ENCODE results near the gene ZNF732. TPM values are rescaled to one million over a fixed set of nuclear protein-coding genes. Genes with fewer than 3 reads are reported as not detected.

The ZNF732 gene
- total RNA-seq (2021; fragmentation: NEBNext Ultra II Directional; extraction: Animal tissue kit (Norgen Biotek cat#: 25700)) (33.3 and 35.7 TPM in 2 replicates), polyA plus RNA-seq (2011; rRNA removed) (1.3 and 1.9 TPM in 2 replicates), polyA minus RNA-seq (2011; rRNA and poly(A)+ RNA removed) (12.1 and 25.8 TPM in 2 replicates)
- polyA plus RNA-seq (2011; cell fraction: cytosol; rRNA removed): 4.3 TPM
- 4.8 TPM for polyA plus RNA-seq (2011; cell fraction: nucleus; rRNA removed)
- 5.3 to 13.0 TPM (median 6.7 TPM) in 4 replicates for polyA plus RNA-seq (2012, experiment 1 of 2)
- 0.52 TPM for polyA plus RNA-seq (2012, experiment 2 of 2)
- 18.2 TPM for polyA plus RNA-seq (2013, experiment 1 of 2)
- 16.7 TPM for polyA plus RNA-seq (2013, experiment 2 of 2)
- polyA minus RNA-seq (2011; cell fraction: cytosol; rRNA and poly(A)+ RNA removed): 16.1 TPM
- polyA minus RNA-seq (2011; cell fraction: nucleus; rRNA and poly(A)+ RNA removed): 53.2 TPM
- long read RNA-seq, experiment 1, partial matches to known transcripts: 2 of 13 reads
- long read RNA-seq, experiment 1, other reads (novel, unspliced or antisense): 11 of 13 reads
- long read RNA-seq, experiment 2, partial matches to known transcripts: 0 of 9 reads
- long read RNA-seq, experiment 2, other reads (novel, unspliced or antisense): 9 of 9 reads

GRCh38 chr4:304969-305680 is at the start of gene ZNF732:
TSS of gene ZNF732 (minus strand) at chr4:305474. CDS start at chr4:305310, 164 bp downstream.
- peak within 1 kb of the TSS; percentile 87; the same call in 1 of the 2 replicates for H2AFZ ChIP-seq (ENCODE audit: low read length)
- H3K56ac ChIP-seq (replicated peaks; ENCODE audit: insufficient read length, low read depth, low read length): peak within 1 kb of the TSS; percentile 69
- 0 out of 2 replicates have a peak, but pooled peaks cover 3% of the 10 kb centered on the region for H3K79me1 ChIP-seq (ENCODE audit: low read depth, low read length)
- H3K27me3 ChIP-seq (replicated peaks in 1 of 4; ENCODE audit: control insufficient read depth in 3 of 4, extremely low read depth in 1 of 4, insufficient read depth in 3 of 4, low read length in 3 of 4): no peaks in the 10 kb centered on the region
- H2BK120ac ChIP-seq (replicated peaks; ENCODE audit: low read depth, low read length): no peak within 1 kb of the TSS
- peaks cover 0 to 6% (median 3%) of the 10 kb centered on the region in 4 experiments; a peak in 4 of 7 replicates for H3K4me1 ChIP-seq (replicated peaks in 1 of 4; ENCODE audit: control insufficient read depth in 3 of 4, insufficient read depth in 4 of 4, low read length in 3 of 4)
- FAIRE-seq: peak; percentile 98
- H4K8ac ChIP-seq (ENCODE audit: extremely low read depth, insufficient read depth, low read length): peak within 1 kb of the TSS; percentile 98
- no peak within 1 kb of the TSS for H2BK15ac ChIP-seq (ENCODE audit: low read length)
- POLR2A ChIA-PET (ENCODE audit: partially characterized antibody): interaction anchor here (0.7 to 3.4 kb wide), 28 partner anchors 9 to 272 kb away, joined by 3 to 26 read pairs (median 4); partner anchors contain the start of genes ZNF141, ZNF595 and ZNF718
- H3K27ac ChIP-seq (ENCODE audit: low read depth, low read length): peak within 1 kb of the TSS; percentile 91
- WGBS, 2 experiments (ENCODE audit: extremely low coverage in 1 of 2, insufficient coverage in 1 of 2, insufficient read length in 1 of 2, insufficient replicate concordance in 2 of 2, low coverage in 1 of 2, low lambda C conversion rate in 2 of 2, missing lambda C conversion rate in 1 of 2): 1% methylated on average over 53 of the region's 53 CpGs; no CpG with 5 or more reads in 1 of the 2 experiments
- no peak within 1 kb of the TSS; the same call in 1 of the 2 replicates for H2AK5ac ChIP-seq (ENCODE audit: low read depth, low read length)
- no peak within 1 kb of the TSS for H3K14ac ChIP-seq (ENCODE audit: insufficient read length)
- H3K18ac ChIP-seq (ENCODE audit: extremely low read depth, low read length): peak within 1 kb of the TSS; percentile 96
- H3K23ac ChIP-seq (ENCODE audit: insufficient read length): no peak within 1 kb of the TSS
- peak within 1 kb of the TSS; percentile 88 to 99 (median 95) for H3K9ac ChIP-seq (replicated peaks in 1 of 4; ENCODE audit: extremely low read depth in 1 of 4, low read depth in 3 of 4, low read length in 3 of 4)
- peak within 1 kb of the TSS; percentile 98 for H2BK5ac ChIP-seq (ENCODE audit: low read depth, low read length)
- no peak within 1 kb of the TSS for H3K4ac ChIP-seq (replicated peaks; ENCODE audit: insufficient read length, low read depth, low read length)
- DNase-seq (ENCODE audit: low read depth in 1 of 2, low spot score in 2 of 2): peak in 1 of 2 experiments; percentile 89
- peak within 1 kb of the TSS; percentile 75 for H4K5ac ChIP-seq (ENCODE audit: insufficient read length, low read depth, low read length)
- CTCF ChIA-PET (ENCODE audit: partially characterized antibody): interaction anchor here (0.8 to 2.8 kb wide), 8 partner anchors 10 to 234 kb away, joined by 3 to 9 read pairs (median 3); no protein-coding TSS in a partner anchor
- H3K9me3 ChIP-seq (ENCODE audit: insufficient read depth in 2 of 2, low read depth in 1 of 2, low read length in 1 of 2): no peaks in the 10 kb centered on the region
- peaks cover 19 to 48% of the 10 kb centered on the region in 2 experiments for H3K79me2 ChIP-seq (ENCODE audit: control insufficient read depth in 1 of 2, insufficient read depth in 2 of 2, low read length in 2 of 2)
- peaks cover 5 to 8% of the 10 kb centered on the region in 2 experiments for H4K20me1 ChIP-seq (replicated peaks in 1 of 2; ENCODE audit: control insufficient read depth in 1 of 2, insufficient read depth in 2 of 2, low read length in 2 of 2)
- peak within 1 kb of the TSS; percentile 76; the same call in 1 of the 2 replicates for H2BK12ac ChIP-seq (ENCODE audit: low read depth, low read length)
- peaks cover 10% of the 10 kb centered on the region; the same call in 1 of the 2 replicates for H3K23me2 ChIP-seq (ENCODE audit: low read depth, low read length)
- H3K4me3 ChIP-seq (ENCODE audit: extremely low read depth in 1 of 4, insufficient read depth in 2 of 4, low read depth in 3 of 4, low read length in 4 of 4): peak within 1 kb of the TSS; percentile 87 to 99 (median 97)
- H3K4me2 ChIP-seq (ENCODE audit: insufficient read depth in 1 of 2, low read depth in 2 of 2, low read length in 2 of 2): peak within 1 kb of the TSS; percentile 80 to 96
- H3K36me3 ChIP-seq (ENCODE audit: control insufficient read depth in 2 of 4, insufficient read depth in 4 of 4, low read length in 3 of 4): peaks cover 0 to 10% (median 5%) of the 10 kb centered on the region in 4 experiments; a peak in 3 of 8 replicates
- H2BK20ac ChIP-seq (ENCODE audit: low read length): no peak within 1 kb of the TSS
- peak within 1 kb of the TSS; percentile 74 for H4K91ac ChIP-seq (replicated peaks; ENCODE audit: insufficient read length, low read length)
- no peak for TF ChIP-seq HDAC6 (IDR thresholded peaks at IDR 0.05; ENCODE audit: low read depth, low read length)
- TF ChIP-seq CREB1 (IDR thresholded peaks at IDR 0.05): no peak
- peak; percentile 71 for TF ChIP-seq SP2 (IDR thresholded peaks at IDR 0.05; ENCODE audit: low read length)
- peak; percentile 59 for TF ChIP-seq TAF7 (optimal IDR thresholded peaks at IDR 0.05; ENCODE audit: borderline replicate concordance, low read depth, low read length)
- no peak for TF ChIP-seq ATF2 (IDR thresholded peaks at IDR 0.05; ENCODE audit: low read length)
- no peak for TF ChIP-seq SIRT6 (IDR thresholded peaks at IDR 0.05; ENCODE audit: low read length)
- no peak for TF ChIP-seq EP300 (IDR thresholded peaks at IDR 0.05; ENCODE audit: borderline replicate concordance in 1 of 2, low read depth in 2 of 2, low read length in 2 of 2)

All from H1 (cell line).